Stimulated activated CD4-positive, alpha-beta T cell treated with anti-CD3 and anti-CD28 coated beads, Interleukin-15, amount 100 ng/mL, for 24 hours (primary cell): ENCODE data around the gene FREY1.

Experiments
- DNase-seq: peaks from one replicate; pipeline ENCODE4 v3.0.0-alpha.2; 2020

The FREY1 gene

GRCh38 chr11:45906965-45907611 is at the start of gene FREY1:
Gene FREY1 (minus strand): TSS chr11:45907271. CDS start chr11:45907245, 26 bp downstream.
- no peak for DNase-seq

- no peak for DNase-seq
Observed at GRCh38 chr11:45949992-45950407, 42.9 kb upstream of the FREY1 start.

DNA sequence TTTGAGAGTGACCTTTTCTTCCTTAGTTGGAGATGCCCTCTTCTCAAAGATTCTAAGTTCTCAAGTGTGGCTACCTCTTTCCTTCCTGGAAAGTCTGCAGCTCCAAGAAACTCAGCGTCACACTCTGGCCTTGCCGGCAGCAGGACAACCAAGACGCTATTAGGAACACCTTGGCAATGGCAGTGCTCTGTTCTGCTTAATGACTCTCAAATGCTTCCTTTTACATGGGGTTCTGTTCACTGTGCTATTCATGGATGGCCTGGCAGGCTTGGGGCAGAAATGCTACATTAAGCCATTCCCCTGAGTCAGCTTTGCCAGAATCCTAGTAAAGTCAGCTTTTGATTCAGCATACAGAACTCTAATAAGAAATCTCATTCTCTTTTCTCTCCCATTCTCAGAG is 41.3 kb upstream of the FREY1 start:
- DNase-seq = no peak

- no peak for DNase-seq
Observed at GRCh38 chr11:45947885-45948284, 40.8 kb upstream of the FREY1 start.

DNA sequence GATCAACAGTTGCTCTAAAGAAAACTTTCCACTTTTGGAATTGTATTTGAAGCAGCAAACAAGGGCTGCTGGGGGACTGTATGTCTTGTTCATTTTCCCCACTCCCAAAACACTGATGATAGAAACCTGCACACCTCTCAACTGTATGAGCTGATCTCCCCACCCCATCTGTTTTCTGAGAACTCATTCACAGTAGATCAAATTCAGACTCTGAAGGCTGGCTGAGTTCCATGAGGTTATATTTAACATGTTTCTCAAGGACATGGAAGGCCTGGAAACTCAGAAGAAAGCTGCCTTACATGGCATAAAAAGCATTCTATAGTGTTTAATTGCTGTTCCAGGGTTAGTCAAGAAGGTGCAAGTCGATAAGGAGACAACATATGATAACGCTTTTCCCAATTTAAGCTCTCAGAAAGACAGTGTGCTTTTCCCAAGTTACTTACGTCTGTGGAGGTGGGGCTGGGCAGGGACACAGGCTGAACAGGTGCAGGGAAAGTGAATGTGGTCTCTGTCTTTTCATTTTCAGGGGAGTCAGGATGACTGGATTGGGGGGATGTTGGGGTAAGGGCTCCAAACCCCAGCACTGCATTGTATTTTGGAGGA is 38.4 kb upstream of the FREY1 start:
- DNase-seq = no peak

GRCh38 chr11:45942381-45942780 is 35.3 kb upstream of the FREY1 start:
- DNase-seq = no peak

- DNase-seq = no peak
Observed at GRCh38 chr11:45941285-45941684, 34.2 kb upstream of the FREY1 start.

DNA sequence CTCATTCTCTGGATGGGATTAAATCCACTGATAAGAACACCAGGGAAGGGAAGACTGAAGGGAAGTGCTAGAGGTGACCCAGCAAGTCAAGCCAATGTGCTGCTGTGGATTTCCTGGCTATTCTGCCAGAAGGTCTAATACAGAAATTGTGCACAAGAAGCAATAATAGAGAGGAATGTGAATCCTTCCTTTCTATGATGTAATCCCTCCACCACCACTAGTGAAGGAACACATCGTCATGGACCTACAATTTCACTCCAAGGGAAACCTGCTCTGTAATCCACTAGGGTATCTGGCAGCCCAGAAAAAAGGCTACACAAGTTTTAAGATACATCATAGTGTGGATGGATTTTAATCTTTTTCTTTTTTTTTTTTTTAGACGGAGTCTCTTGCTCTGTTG is 32.8 kb upstream of the FREY1 start:
- DNase-seq = no peak

DNA sequence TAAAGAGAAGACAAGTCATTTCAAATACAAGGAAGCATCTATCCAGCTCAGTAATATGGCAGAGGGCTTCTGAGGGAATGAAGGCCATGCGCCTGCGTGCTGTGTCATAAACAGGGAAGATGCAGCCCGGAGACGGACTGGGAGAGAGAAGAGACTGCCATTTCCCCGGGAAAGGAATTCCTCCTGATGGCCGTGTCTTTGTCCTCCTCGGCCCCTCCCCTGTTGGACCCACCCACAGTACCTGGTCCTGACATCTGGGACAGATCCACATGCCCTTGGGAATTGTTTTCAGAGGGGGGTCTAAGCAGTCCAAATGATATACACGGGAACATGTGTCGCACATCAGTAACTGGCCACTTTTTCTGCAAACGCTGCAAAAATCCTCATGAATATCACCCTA is 30.8 kb upstream of the FREY1 start:
- DNase-seq = no peak

DNA sequence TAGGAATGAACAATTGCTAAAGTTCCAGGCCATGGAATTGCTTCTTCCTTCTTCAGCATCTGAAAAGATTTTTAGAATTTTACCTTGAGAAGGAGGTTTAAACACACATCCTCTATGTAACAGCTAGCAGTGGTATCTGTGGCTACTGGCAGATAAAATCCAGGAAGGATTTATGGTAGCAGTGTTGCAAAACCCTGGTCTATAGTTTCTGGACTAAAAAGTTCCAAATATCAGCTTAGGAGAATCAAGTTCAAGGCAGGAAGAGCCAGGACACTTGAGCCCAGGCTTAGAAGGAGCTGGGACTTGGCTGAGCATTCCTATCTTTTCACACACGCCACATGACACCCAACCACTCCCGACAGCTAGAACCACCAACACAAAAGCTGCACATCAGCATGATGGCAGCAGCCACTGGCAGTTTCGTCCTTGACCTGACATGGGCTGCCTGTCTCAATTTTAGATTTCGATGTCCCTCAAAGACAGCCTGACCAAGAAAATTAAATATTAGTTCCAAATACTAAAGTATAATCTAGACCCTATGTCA is 29.5 kb upstream of the FREY1 start:
- no peak for DNase-seq

GRCh38 chr11:45935349-45936064 is 28.4 kb upstream of the FREY1 start:
- DNase-seq = no peak

- DNase-seq = no peak
Observed at GRCh38 chr11:45934580-45935318, 27.7 kb upstream of the FREY1 start.

DNA sequence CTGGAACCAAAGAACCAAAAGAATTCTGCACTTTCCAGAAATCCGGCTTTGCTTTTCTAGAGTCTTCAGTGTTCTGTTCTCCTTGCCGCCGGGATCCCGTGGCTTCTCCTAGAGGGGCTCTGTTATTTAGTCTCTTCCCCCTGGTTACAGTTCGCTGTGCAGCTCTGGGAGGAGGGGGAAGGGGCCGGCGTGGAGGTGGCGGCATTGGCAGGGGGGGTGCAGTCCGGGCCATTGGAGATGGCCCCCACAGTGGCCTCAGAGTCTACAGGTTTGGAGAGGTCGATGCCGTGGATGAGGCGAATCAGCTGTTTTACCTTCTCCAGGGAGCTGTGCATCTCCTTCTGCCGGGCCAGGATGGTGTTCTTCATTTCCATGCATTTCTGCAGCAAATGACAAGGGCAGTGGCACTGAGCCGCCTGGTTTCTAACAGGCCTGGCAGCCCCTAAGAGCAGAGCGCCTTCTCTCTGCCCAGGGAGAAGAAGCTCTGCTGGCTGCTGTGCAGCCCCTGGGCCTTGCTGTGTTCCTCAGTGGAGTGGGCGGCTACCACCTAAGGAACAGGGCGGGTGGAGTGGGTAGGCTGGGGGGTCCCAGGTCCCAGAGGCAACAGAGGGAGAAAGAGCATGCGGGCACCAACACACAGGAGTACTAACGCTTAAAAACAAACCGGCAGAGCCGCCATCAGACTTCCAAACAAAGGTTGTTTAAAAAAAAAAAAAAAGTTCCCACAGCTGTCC is 26.9 kb upstream of the FREY1 start:
- DNase-seq = no peak

DNA sequence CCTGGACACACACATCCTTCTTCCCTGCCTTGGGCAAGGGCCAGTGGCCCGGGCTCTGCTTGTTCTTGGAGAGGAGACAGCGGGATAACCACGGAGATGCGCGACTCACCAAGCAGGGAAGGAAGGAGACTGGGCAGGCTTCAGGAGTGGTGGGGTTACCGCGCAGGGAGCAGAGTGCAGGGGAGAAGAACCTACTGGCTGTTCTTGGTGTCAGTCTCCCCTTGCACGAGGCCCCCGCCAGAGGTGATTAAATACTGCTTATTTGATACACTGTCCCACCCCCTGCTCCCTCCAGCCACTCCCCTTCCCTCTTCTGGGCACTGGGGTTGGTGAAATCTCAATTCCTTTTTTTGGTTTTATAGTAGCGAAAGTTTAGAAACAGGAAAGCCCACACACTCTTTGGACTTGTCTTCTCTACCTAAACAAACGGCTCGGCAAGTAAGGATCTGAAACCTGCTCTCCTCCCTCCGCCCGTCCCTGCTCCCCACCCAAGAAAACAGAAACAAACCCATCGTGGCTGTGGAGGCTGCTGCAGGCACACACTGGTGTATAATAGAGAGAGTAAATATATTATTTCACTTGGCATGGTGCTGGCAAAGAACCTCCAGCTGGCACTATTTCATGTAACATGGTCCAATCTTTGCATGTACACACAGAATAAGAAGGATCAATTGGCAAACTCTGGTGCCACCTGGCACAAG is 26.2 kb upstream of the FREY1 start:
- no peak for DNase-seq

GRCh38 chr11:45932217-45932616 is 25.1 kb upstream of the FREY1 start:
- DNase-seq = no peak

GRCh38 chr11:45931739-45932138 is 24.7 kb upstream of the FREY1 start:
- no peak for DNase-seq

DNA sequence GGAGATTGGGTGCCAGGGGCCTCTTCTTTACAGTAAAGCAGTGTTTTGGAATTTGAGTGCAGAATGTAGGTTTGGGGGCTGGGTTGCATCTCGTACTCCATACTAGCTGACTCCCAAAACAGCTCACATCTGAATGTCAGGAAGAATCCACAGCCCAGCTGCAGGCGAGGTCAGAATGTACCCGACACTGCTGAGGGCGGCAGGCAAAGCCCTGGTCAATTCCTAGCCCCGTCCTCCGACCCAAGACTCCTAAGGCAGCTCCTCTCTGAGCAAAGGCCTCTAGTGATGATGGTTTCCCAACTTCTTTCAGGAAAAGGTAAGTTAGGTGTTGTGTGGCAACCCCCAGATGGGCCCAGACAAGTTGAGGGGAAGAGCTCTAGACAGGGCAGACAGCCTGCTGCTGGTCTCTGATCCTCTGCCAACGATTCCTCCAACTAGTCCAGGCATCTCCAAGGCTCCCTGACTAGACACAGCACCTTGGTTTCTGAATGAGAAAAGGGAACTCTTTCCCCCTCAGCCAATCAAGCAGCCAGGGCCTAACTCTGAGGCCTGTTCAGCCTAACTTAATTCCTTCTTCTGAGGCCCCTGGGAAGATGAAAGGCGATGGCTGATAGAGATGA is 24.0 kb upstream of the FREY1 start:
- no peak for DNase-seq

GRCh38 chr11:45930031-45930794 is 23.1 kb upstream of the FREY1 start:
- peak; percentile 36 for DNase-seq

GRCh38 chr11:45929486-45930030 is 22.5 kb upstream of the FREY1 start:
- DNase-seq = no peak

- DNase-seq = no peak
Observed at GRCh38 chr11:45928535-45929215, 21.6 kb upstream of the FREY1 start.
